SU-DHL-6 (cell line): ENCODE measurements around the gene ANKRD26.

Experiments used
- H2AFZ ChIP-seq: fragments of 200-600 bp; sonication (generic); 2 replicates; pipeline ENCODE4 v1.6.1; 2014; ENCODE audit warnings: low read depth, mild to moderate bottlenecking, moderate library complexity, mixed read lengths, antibody characterized with exemption, low read length; ENCODE audit not compliant: severe bottlenecking
- H3F3A ChIP-seq: fragments of 200-600 bp; shearing (Covaris generic); 2 replicates; pipeline ENCODE4 v1.6.0; 2016; ENCODE audit warnings: antibody characterized with exemption, mild to moderate bottlenecking; ENCODE audit not compliant: insufficient read depth
- H3K27ac ChIP-seq: fragments of 200-600 bp; sonication (generic); 2 replicates; pipeline ENCODE4 v1.5.1; 2016; ENCODE audit warnings: low read depth, mild to moderate bottlenecking, low read length, moderate library complexity, mixed read lengths
- H3K27me3 ChIP-seq: fragments of 200-600 bp; sonication (generic), shearing (Covaris generic); 2 replicates; pipeline ENCODE4 v1.6.0; 2014; ENCODE audit warnings: mild to moderate bottlenecking, low read length
- H3K36me3 ChIP-seq: fragments of 200-600 bp; sonication (generic); 2 replicates; pipeline ENCODE4 v1.6.1; 2014; ENCODE audit warnings: mild to moderate bottlenecking, low read length, mixed read lengths
- H3K4me2 ChIP-seq: fragments of 300-600, 200-600 bp; shearing (Covaris generic), sonication (generic); 2 replicates; pipeline ENCODE4 v1.6.0; 2014; ENCODE audit warnings: low read length, low read depth, mild to moderate bottlenecking; ENCODE audit not compliant: poor library complexity, severe bottlenecking
- H3K4me3 ChIP-seq: fragments of 200-600 bp; sonication (generic); 2 replicates; pipeline ENCODE4 v1.5.1; 2014; ENCODE audit warnings: antibody characterized with exemption, low read length, mild to moderate bottlenecking, mixed read lengths; ENCODE audit not compliant: insufficient read depth, poor library complexity, severe bottlenecking
- H3K79me2 ChIP-seq: fragments of 200-600 bp; sonication (generic); 2 replicates; pipeline ENCODE4 v1.6.1; 2014; ENCODE audit warnings: mild to moderate bottlenecking, low read length, moderate library complexity; ENCODE audit not compliant: insufficient read depth
- H3K9ac ChIP-seq: fragments of 200-600 bp; sonication (generic); 2 replicates; pipeline ENCODE4 v1.7.0; 2014; ENCODE audit warnings: mild to moderate bottlenecking, low read length
- H3K9me2 ChIP-seq: fragments of 200-600 bp; sonication (generic); replicated peaks from 2 replicates; pipeline ENCODE4 v1.6.1; 2014; ENCODE audit warnings: low read length; ENCODE audit not compliant: insufficient read depth
- H3K9me3 ChIP-seq: fragments of 200-600 bp; sonication (generic); 2 replicates; pipeline ENCODE4 v1.6.1; 2014; ENCODE audit warnings: low read length, mixed read lengths; ENCODE audit not compliant: insufficient read depth
- H4K20me1 ChIP-seq: fragments of 200-600 bp; sonication (generic); 2 replicates; pipeline ENCODE4 v1.6.1; 2014; ENCODE audit warnings: low read depth, mild to moderate bottlenecking, antibody characterized with exemption, low read length, moderate library complexity, mixed read lengths
- EZH2phosphoT487 ChIP-seq: fragments of 200-600 bp; sonication (generic), shearing (Covaris generic); conservative IDR thresholded peaks from 2 replicates; pipeline ENCODE4 v1.6.1; 2018; ENCODE audit warnings: mild to moderate bottlenecking, antibody characterized with exemption, low read length, moderate library complexity, mixed read lengths
- TF ChIP-seq, protein P1 (sequence below): fragments of 200-600 bp; sonication (generic); IDR thresholded peaks from one replicate; pipeline ENCODE4 v1.5.1; 2017; ENCODE audit warnings: antibody characterized with exemption, mild to moderate bottlenecking, low read length, moderate library complexity; ENCODE audit not compliant: insufficient read depth, poor library complexity, severe bottlenecking

ANKRD26 gene

DNA sequence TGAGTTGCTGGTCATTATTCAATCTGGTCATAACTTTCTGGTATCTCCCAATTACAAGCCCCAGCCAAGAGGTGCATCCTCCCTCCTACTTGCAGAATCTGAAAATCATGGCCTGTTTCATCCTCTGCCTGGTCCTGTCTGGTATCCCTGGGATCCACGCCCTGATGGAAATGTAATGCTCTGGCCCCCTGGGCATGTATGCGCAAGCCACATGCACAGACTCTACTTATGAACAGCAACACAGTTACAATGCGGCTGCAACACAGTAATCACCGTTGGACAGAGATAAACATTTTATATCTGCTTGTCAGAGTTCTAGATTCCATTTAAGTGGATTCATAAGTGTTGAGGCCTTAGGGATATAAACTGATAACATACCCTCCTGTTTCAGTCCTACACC is 121.8 kb downstream of the ANKRD26 start:
- H3K36me3 ChIP-seq, result no peaks in the 10 kb centered on the region
- no peak overlapping the region for H3K27ac ChIP-seq
- H3K4me2 ChIP-seq, result no peak overlapping the region
- TF ChIP-seq, protein P1, sequence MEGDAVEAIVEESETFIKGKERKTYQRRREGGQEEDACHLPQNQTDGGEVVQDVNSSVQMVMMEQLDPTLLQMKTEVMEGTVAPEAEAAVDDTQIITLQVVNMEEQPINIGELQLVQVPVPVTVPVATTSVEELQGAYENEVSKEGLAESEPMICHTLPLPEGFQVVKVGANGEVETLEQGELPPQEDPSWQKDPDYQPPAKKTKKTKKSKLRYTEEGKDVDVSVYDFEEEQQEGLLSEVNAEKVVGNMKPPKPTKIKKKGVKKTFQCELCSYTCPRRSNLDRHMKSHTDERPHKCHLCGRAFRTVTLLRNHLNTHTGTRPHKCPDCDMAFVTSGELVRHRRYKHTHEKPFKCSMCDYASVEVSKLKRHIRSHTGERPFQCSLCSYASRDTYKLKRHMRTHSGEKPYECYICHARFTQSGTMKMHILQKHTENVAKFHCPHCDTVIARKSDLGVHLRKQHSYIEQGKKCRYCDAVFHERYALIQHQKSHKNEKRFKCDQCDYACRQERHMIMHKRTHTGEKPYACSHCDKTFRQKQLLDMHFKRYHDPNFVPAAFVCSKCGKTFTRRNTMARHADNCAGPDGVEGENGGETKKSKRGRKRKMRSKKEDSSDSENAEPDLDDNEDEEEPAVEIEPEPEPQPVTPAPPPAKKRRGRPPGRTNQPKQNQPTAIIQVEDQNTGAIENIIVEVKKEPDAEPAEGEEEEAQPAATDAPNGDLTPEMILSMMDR, result no peak
- no peak for TF ChIP-seq EZH2phosphoT487
- no peaks in the 10 kb centered on the region for H3K27me3 ChIP-seq
- no peaks in the 10 kb centered on the region for H3K9me2 ChIP-seq
- no peaks in the 10 kb centered on the region for H3F3A ChIP-seq
- no peaks in the 10 kb centered on the region for H3K79me2 ChIP-seq
- H3K9me3 ChIP-seq, result no peaks in the 10 kb centered on the region
- H3K9ac ChIP-seq, result no peak overlapping the region
- no peak overlapping the region for H3K4me3 ChIP-seq
- H2AFZ ChIP-seq, result no peak overlapping the region
- no peaks in the 10 kb centered on the region for H4K20me1 ChIP-seq

- no peaks in the 10 kb centered on the region for H3K9me3 ChIP-seq
- no peak overlapping the region for H3K4me3 ChIP-seq
- no peak overlapping the region for H3K9ac ChIP-seq
- H2AFZ ChIP-seq, result no peak overlapping the region
- no peak overlapping the region for H3K27ac ChIP-seq
- H3K27me3 ChIP-seq, result no peaks in the 10 kb centered on the region
- no peaks in the 10 kb centered on the region for H4K20me1 ChIP-seq
- no peaks in the 10 kb centered on the region for H3K36me3 ChIP-seq
- H3K4me2 ChIP-seq, result no peak overlapping the region
- no peaks in the 10 kb centered on the region for H3F3A ChIP-seq
- H3K9me2 ChIP-seq, result no peaks in the 10 kb centered on the region
- no peaks in the 10 kb centered on the region for H3K79me2 ChIP-seq
- no peak for TF ChIP-seq EZH2phosphoT487
- TF ChIP-seq, protein P1, result no peak
These were observed 122.7 kb downstream of the ANKRD26 start for GRCh38 chr10:26977635-26978034.

DNA sequence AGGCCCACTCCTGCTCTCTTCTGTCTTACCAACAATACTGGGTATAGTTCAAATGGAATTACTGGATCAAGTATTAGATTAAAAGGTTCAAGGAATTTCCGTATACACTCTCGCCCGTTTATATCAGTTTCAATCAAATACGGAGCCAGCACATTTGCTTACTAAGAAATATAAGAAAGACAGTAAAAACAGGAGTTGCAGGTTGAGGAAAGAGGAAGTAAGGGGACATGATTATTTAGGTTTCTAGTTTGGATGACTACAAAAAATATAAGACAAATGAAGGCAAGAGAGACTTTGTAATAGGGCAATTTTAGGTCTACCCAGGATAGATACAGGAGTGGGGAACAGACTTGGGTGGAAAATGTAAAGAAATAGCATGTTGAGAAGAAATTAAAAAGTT is 129.6 kb downstream of the ANKRD26 start:
- Histone ChIP-seq H3K4me2 (no peak overlapping the region), H3K27me3 (no peaks in the 10 kb centered on the region), H3K36me3 (no peaks in the 10 kb centered on the region; the same call in 1 of the 2 replicates), H3K9me2 (no peaks in the 10 kb centered on the region), H4K20me1 (no peaks in the 10 kb centered on the region), H3K9me3 (no peaks in the 10 kb centered on the region), H3K79me2 (no peaks in the 10 kb centered on the region), H2AFZ (no peak overlapping the region), H3K9ac (no peak overlapping the region), H3F3A (no peaks in the 10 kb centered on the region), H3K27ac (no peak overlapping the region), H3K4me3 (no peak overlapping the region)
- TF ChIP-seq, protein P1, result no peak
- no peak for TF ChIP-seq EZH2phosphoT487
